Hypothalamus (tissue), 51 donors: ENCODE data around the gene DDX27.
"Not testable (repeated sequence)": the region's sequence is repeated elsewhere in the genome, so short reads cannot be mapped to it uniquely, and the experiment has no call there.

Source experiments
- DNase-seq, 51 donors: peaks; one replicate each; lab custom pipeline; 2025; lab: John Stamatoyannopoulos, UW

DDX27 gene, protein sequence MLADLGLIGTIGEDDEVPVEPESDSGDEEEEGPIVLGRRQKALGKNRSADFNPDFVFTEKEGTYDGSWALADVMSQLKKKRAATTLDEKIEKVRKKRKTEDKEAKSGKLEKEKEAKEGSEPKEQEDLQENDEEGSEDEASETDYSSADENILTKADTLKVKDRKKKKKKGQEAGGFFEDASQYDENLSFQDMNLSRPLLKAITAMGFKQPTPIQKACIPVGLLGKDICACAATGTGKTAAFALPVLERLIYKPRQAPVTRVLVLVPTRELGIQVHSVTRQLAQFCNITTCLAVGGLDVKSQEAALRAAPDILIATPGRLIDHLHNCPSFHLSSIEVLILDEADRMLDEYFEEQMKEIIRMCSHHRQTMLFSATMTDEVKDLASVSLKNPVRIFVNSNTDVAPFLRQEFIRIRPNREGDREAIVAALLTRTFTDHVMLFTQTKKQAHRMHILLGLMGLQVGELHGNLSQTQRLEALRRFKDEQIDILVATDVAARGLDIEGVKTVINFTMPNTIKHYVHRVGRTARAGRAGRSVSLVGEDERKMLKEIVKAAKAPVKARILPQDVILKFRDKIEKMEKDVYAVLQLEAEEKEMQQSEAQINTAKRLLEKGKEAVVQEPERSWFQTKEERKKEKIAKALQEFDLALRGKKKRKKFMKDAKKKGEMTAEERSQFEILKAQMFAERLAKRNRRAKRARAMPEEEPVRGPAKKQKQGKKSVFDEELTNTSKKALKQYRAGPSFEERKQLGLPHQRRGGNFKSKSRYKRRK

DNA sequence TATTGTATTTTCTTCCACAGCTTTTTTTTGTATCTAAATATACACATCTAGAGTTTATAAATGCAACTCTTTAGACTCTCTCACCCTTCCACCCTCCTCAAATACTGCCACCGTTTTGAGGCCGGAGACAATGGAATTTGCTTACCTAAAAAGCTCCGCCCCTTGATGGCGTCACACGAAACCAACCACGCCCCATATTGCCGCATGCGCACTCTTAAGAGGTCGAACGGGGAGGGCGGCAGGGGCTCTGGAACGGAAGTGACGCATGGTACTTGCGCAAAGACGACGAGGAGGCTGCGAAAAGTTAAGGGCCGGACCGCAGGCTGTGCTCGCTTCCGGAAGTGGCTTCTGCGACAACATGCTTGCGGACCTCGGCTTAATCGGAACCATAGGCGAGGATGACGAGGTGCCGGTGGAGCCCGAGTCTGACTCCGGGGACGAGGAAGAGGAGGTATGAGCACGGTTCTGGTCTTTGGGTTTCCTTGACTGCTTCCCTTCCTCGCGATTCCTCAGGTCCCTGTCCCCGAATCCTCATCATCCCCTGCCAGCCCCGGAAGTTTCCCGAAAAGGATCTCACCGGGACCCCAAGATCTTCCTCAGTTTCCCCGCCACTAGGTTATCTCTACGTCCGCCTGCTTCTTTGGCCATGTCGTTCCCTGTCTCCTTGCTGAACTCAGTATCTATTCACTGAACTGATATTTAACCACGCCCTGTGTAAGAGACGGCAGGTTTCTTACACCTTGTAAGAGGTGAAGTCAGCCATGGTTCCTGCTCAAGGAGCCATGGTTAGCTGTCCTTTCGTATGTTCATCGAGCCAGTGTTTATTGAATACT is at the start of gene DDX27:
Gene DDX27 (plus strand): TSS at position 326 of the 833 bp plus-strand sequence. CDS start 33 bp downstream, at position 359.
- DNase-seq, result peak; percentile 73 to 99 (median 95)

DNA sequence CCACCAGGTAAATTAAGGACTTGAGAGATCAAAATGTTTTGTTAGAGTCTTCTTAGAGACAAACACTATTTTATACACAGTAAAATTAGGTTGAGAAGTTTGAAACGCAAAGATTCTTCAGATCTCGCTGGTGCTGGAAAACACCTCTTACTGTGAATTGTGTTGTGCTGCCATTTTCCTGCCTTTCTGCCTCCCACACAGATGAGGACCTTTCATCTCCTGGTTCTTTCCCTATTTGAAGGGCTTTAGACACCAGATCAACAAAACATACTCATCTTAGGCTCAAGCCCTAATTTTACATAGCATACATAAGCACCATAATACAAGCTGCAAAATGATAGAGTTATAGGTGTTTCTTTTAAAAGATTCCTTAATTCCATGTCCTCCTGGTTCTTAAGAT is 49.7 kb upstream of the DDX27 start:
- DNase-seq, result no peak

DNA sequence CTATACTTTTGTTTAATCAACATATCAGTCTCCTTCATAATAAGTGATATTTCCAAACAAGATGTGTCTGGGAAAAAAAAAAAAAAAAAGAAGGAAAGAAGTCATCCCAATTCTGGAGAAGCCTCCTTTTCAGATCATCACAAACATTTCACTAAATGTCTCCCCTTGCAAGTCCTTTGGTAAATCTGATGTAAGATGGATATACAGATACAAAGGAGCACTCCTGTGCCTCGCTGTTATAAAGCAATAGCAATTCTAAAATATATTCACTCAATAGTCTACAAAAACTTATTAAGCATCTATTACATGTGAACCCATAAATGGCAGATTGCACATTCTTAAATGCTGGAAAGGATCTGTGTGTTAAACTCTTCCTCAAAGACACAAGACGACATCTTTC is 48.5 kb upstream of the DDX27 start:
- DNase-seq, result no peak

DNA sequence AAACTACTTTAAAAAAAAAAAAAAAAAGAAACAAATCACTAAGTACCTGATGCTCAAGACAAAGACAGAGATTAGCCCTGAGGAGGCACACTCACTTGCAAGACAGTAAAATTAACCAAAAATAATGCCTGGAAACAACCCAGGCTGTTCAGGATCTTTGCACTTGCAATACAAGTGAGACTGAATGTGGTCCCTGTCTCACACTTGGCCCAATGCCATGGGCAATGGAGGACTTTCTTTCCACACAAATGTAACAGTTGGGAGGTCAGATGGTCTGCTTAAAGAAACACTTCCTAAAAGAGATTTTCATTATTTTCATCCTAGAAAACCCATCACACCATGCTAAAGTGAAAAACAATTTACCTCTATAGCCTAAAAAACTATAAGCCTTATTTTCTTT is 47.3 kb upstream of the DDX27 start:
- peak in 24 of 51 donors; percentile 1 to 46 (median 21) for DNase-seq

DNA sequence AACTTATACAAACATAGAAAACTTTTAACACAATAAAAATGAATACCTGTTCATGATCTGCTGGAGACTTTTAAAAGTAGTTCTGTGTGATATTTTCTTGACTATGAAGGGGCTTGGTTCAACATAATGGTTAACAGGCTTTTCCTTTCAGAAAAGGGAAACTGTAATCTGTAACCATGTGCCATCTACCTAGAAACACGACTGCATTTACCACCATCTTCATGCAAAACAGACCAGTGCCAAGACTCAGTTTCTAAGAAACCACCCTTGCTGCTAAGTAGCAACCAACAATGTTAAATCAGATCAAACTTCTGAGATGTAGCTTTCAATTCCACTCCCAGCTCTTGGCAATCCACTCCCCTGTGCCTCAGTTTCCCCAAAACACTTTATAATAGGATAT is 46.8 kb upstream of the DDX27 start:
- DNase-seq, result no peak

DNA sequence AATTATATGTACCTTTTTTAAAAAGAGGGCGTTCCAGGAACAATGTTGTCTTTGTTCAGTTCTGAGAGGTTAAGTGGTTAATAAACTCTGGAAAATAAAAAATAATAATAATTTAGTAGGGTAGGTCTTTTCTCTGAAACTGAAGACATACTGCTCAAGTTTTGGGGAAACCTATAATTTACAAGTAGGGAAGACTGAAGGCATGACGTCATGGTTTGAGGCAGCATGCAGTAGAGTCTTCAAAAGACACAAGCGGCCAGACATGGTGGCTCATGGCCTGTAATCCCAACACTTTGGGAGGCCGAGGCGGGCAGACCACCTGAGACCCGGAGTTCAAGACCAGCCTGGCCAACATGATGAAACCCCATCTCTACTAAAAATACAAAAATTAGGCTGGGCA is 45.0 kb upstream of the DDX27 start:
- DNase-seq, result no peak

DNA sequence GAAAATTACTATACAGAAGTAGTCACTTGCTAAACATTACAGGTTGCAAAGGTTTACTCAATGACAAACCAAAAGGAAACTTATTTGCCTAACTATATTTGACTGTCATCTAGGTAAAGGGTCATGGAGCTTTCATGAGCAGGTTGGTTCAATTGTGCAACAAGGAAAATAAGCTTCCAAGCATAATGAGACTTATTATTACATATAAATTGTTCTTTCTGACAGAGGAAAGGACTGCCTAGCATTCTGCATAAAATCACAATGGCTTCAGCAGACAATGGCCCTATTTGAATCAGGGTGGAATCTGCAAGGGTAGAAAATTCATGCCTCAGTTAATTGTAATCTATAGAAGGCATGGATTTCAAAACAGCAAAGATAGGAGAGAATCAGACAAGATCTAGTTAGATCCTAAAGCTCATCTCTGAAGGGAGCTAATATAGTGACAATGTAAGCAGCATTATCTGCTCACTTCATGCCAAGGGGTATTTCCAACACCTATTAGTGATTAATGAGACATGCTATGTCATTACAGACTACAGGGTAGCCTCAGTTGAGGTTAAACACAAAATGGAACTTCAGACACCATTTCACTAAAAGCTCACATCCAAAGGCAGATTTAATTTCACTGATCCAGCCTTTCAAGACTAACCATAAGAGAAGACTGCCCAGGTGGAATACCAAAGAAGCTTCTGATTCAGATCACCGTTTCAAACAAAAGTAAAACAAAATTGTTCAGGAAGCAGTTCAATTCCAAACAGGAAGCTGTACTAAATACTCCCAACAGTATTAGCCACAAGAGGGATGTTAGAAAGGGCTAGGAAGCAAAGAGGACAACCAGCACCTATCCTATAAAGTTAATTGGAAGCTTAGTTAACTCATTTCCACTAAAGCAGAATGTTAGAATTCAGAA is 39.6 kb upstream of the DDX27 start:
- no peak for DNase-seq

DNA sequence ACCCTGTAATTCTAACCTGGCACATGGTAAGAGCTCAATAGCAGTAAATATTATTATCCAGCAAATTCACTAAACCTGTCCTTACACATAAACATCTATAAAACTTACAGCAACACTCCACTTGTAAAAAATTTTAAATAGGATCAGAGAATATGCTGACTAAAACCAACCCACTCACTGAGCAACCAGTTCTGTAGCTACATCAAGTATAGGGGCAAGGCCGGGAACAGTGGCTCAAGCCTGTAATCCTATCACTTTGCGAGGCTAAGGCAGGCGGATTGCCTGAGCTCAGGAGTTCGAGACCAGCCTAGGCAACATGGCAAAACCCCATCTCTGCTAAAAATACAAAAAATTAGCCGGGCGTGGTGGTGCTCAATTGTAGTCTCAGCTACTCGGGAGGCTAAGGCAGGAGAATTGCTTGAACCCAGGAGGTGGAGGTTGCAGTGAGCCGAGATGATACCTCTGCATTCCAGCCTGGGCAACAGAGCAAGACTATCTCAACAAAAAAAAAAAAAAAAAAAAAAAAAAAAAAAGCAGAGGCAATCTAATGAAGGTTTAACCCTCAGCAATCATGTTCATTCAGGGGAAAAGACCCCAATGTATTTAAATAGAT is 37.8 kb upstream of the DDX27 start:
- no peak for DNase-seq

DNA sequence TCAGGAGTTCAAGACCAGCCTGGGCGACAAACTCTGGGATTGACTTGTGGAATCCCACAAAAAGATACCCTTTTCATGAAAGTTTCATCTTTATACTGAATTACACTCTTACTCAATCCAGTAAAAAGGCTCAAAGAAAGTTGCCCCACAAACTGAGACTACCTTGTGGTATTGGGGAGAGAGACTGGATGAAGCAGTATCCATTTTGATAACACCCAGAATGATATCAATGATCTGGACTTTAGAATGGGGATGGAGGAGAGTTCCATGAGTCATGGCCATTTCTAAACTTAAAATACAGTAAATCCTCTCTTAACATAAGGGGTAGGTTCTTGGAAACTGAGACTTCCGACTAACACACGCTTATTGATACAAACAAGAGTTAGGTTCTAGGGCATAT is 35.8 kb upstream of the DDX27 start:
- no peak for DNase-seq

DNA sequence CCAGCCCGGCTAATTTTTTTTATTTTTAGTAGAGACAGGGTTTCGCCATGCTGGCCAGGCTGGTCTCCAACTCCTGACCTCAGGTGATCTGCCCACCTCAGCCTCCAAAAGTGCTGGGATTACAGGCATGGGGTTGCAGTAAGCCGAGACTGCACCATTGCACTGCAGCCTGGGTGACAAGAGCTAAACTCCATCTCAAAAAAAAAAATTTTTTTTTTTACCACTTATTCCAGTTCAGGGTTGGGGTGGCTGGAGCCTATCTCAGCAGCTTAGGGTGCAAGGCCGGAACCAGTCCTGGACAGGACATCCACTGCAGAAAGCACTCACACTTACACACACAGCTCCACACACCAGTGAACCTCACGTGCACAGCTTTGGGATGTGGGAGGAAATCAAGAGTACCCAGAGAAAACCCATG is 35.1 kb upstream of the DDX27 start:
- DNase-seq, result not testable (repeated sequence)

DNA sequence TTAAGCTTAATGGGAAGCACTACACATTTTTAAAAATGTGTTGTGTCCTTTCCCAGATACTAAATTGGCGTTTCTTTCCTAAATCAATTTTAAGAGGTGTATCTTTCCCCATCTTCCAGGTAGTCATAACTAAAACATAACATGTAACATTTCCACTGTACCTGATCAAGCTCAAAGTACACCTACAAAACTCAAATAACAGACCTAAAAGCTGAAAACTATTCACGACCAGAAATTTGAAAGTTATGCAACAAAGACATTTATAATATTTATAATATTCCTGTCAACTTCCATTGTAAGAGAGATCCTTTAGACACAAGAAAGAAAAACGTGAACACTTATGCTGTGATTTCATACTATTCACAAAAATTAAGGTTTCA is 34.5 kb upstream of the DDX27 start:
- no peak for DNase-seq

DNA sequence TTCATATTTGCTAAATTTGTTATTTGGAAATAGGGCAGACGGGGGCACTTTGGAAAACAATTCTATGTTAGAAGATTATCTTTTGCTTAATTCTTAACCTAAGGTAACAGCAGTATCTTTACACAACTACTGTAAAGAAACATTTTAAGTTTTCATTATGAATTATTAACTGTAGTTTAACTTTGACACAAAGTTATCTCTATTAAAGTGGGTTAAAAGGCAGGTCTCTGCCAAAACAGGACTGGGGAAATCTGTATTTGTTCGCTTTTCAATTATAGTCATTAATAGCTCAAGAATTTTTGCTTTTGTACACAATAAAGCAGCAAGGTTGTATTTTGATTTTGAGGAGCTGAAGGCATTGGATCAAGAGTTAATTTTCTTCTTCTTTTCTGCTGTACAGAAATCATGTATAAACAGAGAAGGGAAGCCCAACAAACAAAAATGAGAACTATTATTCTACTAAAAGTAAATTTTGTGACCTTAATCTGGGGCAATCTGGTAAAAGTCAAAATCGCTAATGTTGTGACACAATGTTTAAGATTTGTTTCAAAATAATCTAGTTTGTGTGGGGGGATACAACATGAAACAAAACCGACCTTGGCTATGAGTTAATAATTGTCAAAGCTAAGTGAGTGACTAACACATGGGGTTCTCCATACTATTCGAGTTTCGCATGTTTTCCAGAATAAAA is 34.0 kb upstream of the DDX27 start:
- no peak for DNase-seq

DNA sequence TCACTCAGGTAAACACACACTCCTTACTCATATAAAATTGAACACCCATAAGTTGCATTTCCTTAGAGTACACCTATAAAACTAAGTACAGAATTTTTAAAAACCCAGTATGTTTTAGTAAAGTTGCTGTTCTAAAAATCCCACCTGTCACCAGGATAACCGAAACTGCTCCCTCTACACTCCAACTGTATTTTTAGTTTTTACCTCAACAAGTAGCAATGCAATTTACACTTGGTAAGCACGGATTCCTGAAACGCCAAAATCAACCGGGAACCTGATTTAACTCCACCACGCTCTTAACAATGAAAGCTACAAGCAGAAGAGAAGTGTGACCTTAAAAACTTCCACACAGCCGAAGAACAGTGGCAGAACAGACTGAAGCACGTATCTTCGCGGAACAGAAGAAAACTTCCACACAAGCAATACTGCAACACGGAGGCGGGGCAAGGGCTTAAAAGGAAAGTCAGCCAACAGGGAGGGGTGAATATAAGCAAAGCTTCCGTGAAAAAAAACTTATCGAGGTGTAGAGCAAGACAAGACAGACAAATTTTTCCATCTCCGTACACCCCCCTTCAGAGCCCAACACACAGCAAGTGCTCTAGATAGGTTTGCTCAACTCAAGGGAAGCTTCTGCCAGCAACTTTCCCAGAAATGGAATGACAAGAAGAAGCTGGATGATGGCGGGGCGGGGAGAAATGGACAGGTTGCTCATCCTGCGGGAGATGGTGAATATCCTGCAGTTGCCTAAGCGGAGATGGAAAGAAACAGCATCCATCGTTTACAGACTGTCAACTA is 32.5 kb upstream of the DDX27 start:
- DNase-seq, result peak in 24 of 51 donors; percentile 7 to 76 (median 22)

DNA sequence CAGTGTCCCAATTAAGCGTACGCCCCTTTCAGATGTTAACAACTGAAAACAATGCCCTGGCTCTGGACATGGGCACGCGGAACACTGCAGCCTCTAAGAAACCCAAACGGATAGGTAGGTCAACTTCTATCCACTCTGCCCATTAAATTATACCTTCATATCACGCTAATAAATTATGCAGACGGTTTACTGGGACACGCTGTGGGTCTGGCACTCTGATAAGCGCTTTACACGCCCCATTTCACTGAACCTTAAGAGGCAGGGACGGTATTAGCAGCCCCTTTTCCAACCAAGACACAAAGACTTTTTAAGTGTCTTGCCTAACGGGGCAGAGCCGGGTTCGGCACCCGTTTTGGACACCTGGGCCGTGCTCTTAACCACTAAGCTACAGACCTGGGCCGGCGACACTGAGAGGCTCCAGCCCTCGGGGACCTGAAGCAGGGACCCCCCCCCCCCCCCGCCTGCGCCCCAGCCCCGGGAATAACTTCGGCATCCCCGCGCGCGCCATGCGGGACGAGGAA is 31.8 kb upstream of the DDX27 start:
- DNase-seq, result peak in 10 of 51 donors; percentile 8 to 53 (median 30)

DNA sequence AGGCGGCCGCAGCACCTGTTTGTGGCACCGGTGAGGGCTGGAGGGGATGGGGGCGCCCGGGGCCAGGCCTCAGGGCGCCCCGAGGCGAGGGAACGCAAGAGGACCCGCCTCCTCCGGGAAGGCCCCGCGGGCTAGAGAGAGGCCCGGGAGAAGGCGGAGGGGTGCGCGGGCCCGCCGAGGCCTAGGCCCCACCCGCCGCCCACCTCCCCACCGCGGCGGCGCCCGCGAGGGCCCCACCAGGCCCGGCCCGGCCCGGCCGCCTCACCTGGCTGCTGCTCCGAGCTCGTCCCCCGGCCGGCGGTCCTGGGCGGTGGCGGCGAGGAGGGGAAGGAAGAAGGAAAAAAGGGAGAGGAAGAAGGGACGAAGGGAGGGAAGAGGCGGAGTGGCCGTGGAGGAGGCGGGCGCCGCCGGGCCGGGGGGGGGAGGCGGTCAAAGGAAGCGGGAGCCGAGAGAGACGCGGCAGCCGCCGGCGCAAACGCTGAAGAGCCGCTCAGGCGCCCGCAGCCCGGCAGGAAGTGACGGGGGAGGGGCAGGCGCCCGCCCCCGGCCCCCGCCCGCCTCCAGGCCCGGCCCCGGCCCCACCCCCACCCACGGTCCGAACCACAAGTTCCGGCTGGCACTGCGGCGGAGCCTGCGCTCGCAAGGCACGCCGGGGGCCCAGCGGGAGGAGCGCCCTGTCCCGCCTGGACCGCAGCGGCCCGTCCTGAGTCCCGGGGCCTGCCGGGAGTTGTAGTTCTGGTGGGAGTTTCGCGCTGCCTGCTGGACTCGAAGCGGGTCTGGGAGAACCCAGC is 31.2 kb upstream of the DDX27 start, which contains the start of gene STAU1:
Gene STAU1 (minus strand): TSS at position 484 of the 791 bp plus-strand sequence. CDS start 22,133 bp downstream, outside the sequence.
- DNase-seq, result peak; percentile 52 to 98 (median 92)

DNA sequence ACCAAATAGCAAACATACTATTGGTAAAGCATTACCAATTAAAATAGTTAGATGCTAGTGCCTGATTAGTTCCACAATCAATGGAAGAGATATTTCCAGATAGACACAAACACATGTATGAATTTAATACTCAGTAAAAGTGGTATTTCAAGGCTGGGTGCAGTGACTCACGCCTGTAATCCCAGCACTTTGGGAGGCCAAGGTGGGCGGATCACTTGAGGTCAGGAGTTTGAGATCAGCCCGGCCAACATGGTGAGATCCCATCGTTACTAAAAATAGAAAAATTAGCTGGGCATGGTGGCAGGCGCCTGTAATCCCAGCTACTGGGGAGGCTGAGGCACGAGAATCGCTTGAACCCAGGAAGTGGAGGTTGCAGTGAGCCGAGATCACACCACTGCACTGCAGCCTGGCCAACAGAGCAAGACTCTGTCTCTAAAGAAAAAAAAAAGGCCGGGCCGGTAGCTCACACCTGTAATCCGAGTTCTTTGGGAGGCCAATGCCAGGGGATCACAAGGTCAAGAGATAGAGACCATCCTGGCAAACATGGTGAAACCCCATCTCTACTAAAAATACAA is 26.2 kb upstream of the DDX27 start:
- not testable (repeated sequence) for DNase-seq
